OCI-LY3 (cell line): ENCODE data around the gene SULT6B1.

ENCODE experiments used
- H2AFZ ChIP-seq: fragments of 200-600, 300-600 bp; shearing (Covaris generic); 2 replicates; pipeline ENCODE4 v1.6.0; 2014; ENCODE audit warnings: antibody characterized with exemption, low read depth, low read length
- H3K27ac ChIP-seq: fragments of 200-600, 300-600 bp; sonication (generic); 2 replicates; pipeline ENCODE4 v1.5.1; 2014; ENCODE audit warnings: mild to moderate bottlenecking, low read length, moderate library complexity, mixed read lengths
- H3K27me3 ChIP-seq: fragments of 200-600, 300-600 bp; sonication (generic); 2 replicates; pipeline ENCODE4 v1.6.1; 2014; ENCODE audit warnings: low read depth, low read length, mixed read lengths
- H3K36me3 ChIP-seq: fragments of 200-600, 300-600 bp; sonication (generic); replicated peaks from 2 replicates; pipeline ENCODE3; 2014; ENCODE audit warnings: low read depth, low read length, mixed read lengths
- H3K4me1 ChIP-seq: fragments of 300-600, 200-600 bp; sonication (generic); 2 replicates; pipeline ENCODE4 v1.6.1; 2014; ENCODE audit warnings: low read length, mixed read lengths
- H3K4me2 ChIP-seq: fragments of 200-600, 300-600 bp; sonication (generic); 2 replicates; pipeline ENCODE4 v1.6.1; 2014; ENCODE audit warnings: low read length, mixed read lengths
- H3K4me3 ChIP-seq: fragments of 300-600, 200-600 bp; sonication (generic); 2 replicates; pipeline ENCODE4 v1.5.1; 2014; ENCODE audit warnings: antibody characterized with exemption, mild to moderate bottlenecking, low read length, moderate library complexity
- H3K79me2 ChIP-seq: fragments of 300-600, 200-600 bp; shearing (Covaris generic); 2 replicates; pipeline ENCODE4 v1.6.1; 2014; ENCODE audit warnings: mild to moderate bottlenecking, low read length, mixed read lengths
- H3K9ac ChIP-seq: fragments of 300-600, 200-600 bp; shearing (Covaris generic); 2 replicates; pipeline ENCODE4 v1.6.0; 2014; ENCODE audit warnings: mild to moderate bottlenecking, low read length, moderate library complexity
- H3K9me3 ChIP-seq: fragments of 200-600, 300-600 bp; shearing (Covaris generic); 2 replicates; pipeline ENCODE4 v1.6.1; 2014; ENCODE audit warnings: low read length, mixed read lengths; ENCODE audit not compliant: insufficient read depth
- H4K20me1 ChIP-seq: fragments of 200-600, 300-600 bp; sonication (generic); 2 replicates; pipeline ENCODE4 v1.6.1; 2016; ENCODE audit warnings: low read length, mixed read lengths; ENCODE audit not compliant: insufficient read depth
- CTCF ChIP-seq: fragments of 200-600, 300-600 bp; sonication (generic); IDR thresholded peaks from 2 replicates; pipeline ENCODE4 v1.5.1; 2014; ENCODE audit warnings: antibody characterized with exemption, low read length, low read depth
- EZH2phosphoT487 ChIP-seq: fragments of 200-600 bp; shearing (Covaris generic); IDR thresholded peaks from 2 replicates; pipeline ENCODE4 v1.6.1; 2018; ENCODE audit warnings: antibody characterized with exemption, mixed run types, low read depth

Gene SULT6B1

GRCh38 chr2:37142546-37142945, 45.9 kb downstream of the SULT6B1 start:
- Histone ChIP-seq H3K4me2 (no peak overlapping the region), H2AFZ (no peak overlapping the region), H3K27me3 (no peaks in the 10 kb centered on the region), H3K36me3 (peaks cover 24% of the 10 kb centered on the region), H4K20me1 (no peaks in the 10 kb centered on the region), H3K27ac (no peak overlapping the region), H3K9ac (no peak overlapping the region), H3K79me2 (no peaks in the 10 kb centered on the region), H3K9me3 (no peaks in the 10 kb centered on the region), H3K4me3 (no peak overlapping the region), H3K4me1 (peaks cover 11% of the 10 kb centered on the region)
- TF ChIP-seq CTCF (no peak), EZH2phosphoT487 (no peak)

GRCh38 chr2:37132914-37133313, 55.6 kb downstream of the SULT6B1 start:
- Histone ChIP-seq H3K36me3 (peaks cover 38% of the 10 kb centered on the region), H3K9me3 (no peaks in the 10 kb centered on the region), H4K20me1 (no peaks in the 10 kb centered on the region), H2AFZ (no peak overlapping the region), H3K27me3 (no peaks in the 10 kb centered on the region), H3K4me1 (no peaks in the 10 kb centered on the region), H3K27ac (no peak overlapping the region), H3K9ac (no peak overlapping the region), H3K4me3 (no peak overlapping the region), H3K79me2 (no peaks in the 10 kb centered on the region), H3K4me2 (no peak overlapping the region)
- TF ChIP-seq EZH2phosphoT487 (no peak), CTCF (no peak)

GRCh38 chr2:37125416-37125815, 63.1 kb downstream of the SULT6B1 start:
- Histone ChIP-seq H3K4me3 (no peak overlapping the region), H3K27me3 (no peaks in the 10 kb centered on the region), H3K79me2 (no peaks in the 10 kb centered on the region), H4K20me1 (no peaks in the 10 kb centered on the region), H3K27ac (no peak overlapping the region), H3K9me3 (no peaks in the 10 kb centered on the region), H3K9ac (no peak overlapping the region), H3K4me1 (no peaks in the 10 kb centered on the region), H2AFZ (no peak overlapping the region), H3K4me2 (no peak overlapping the region), H3K36me3 (peaks cover 16% of the 10 kb centered on the region)
- TF ChIP-seq CTCF (no peak), EZH2phosphoT487 (no peak)

GRCh38 chr2:37119157-37119556, 69.3 kb downstream of the SULT6B1 start:
- H3K27ac ChIP-seq = no peak overlapping the region
- no peak overlapping the region for H3K4me2 ChIP-seq
- H3K27me3 ChIP-seq = no peaks in the 10 kb centered on the region
- peaks cover 10% of the 10 kb centered on the region for H3K36me3 ChIP-seq
- H2AFZ ChIP-seq = no peak overlapping the region
- H3K4me1 ChIP-seq = no peaks in the 10 kb centered on the region
- no peaks in the 10 kb centered on the region for H3K9me3 ChIP-seq
- no peak overlapping the region for H3K9ac ChIP-seq
- H4K20me1 ChIP-seq = no peaks in the 10 kb centered on the region
- TF ChIP-seq CTCF (no peak), EZH2phosphoT487 (no peak)
- H3K4me3 ChIP-seq = no peak overlapping the region
- no peaks in the 10 kb centered on the region for H3K79me2 ChIP-seq
